Lung (tissue), 12 donors: ENCODE results near the gene FZR1. TPM values are rescaled to one million over a fixed set of nuclear protein-coding genes. Genes with fewer than 3 reads are reported as not detected.
A peak's percentile ranks its signal among the peaks of the same experiment; 100 is the strongest.

ENCODE experiments used
- ATAC-seq: fragments of 200-7000 bp; cut with Tn5 transposase; one replicate; pipeline ENCODE4 v1.9.1; 2020; ENCODE audit warnings: moderate number of reproducible peaks; ENCODE audit not compliant: insufficient read depth, low FRiP score
- DNase-seq, 3 donors: peaks; one replicate each; pipeline ENCODE4 v3.0.0-alpha.2; 2013 to 2017
- H3K27ac ChIP-seq, 2 donors: one replicate each; pipeline ENCODE4 v1.5.1; 2013; ENCODE audit warnings: mild to moderate bottlenecking in 2 of 2, moderate library complexity in 2 of 2, control low read depth in 1 of 2, inconsistent platforms in 1 of 2, low read depth in 1 of 2, low read length in 1 of 2
- H3K27me3 ChIP-seq, 3 donors: one replicate each; pipeline ENCODE4 v1.5.1; 2013; ENCODE audit warnings: low read length in 2 of 3; ENCODE audit not compliant: control insufficient read depth in 3 of 3, insufficient read depth in 3 of 3
- H3K36me3 ChIP-seq, 4 donors: one replicate each; pipeline ENCODE4 v1.5.1; 2013; ENCODE audit warnings: low read length in 4 of 4, mild to moderate bottlenecking in 1 of 4, moderate library complexity in 1 of 4; ENCODE audit not compliant: control insufficient read depth in 4 of 4, insufficient read depth in 4 of 4
- H3K4me1 ChIP-seq, 5 donors: one replicate each; pipeline ENCODE4 v1.5.1; 2013; ENCODE audit warnings: low read length in 5 of 5, mild to moderate bottlenecking in 2 of 5, moderate library complexity in 1 of 5; ENCODE audit not compliant: control insufficient read depth in 5 of 5, insufficient read depth in 5 of 5
- H3K4me3 ChIP-seq: one replicate; pipeline ENCODE4 v1.5.1; 2013; ENCODE audit warnings: mild to moderate bottlenecking, control low read depth, moderate library complexity
- H3K9ac ChIP-seq, 2 donors: one replicate each; pipeline ENCODE4 v1.5.1; 2013; ENCODE audit warnings: low read length in 2 of 2, control low read depth in 1 of 2; ENCODE audit not compliant: insufficient read depth in 1 of 2
- H3K9me3 ChIP-seq, 4 donors: one replicate each; pipeline ENCODE4 v1.5.1; 2013; ENCODE audit warnings: low read length in 3 of 4, mild to moderate bottlenecking in 1 of 4, moderate library complexity in 1 of 4; ENCODE audit not compliant: control insufficient read depth in 4 of 4, insufficient read depth in 3 of 4
- CTCF ChIP-seq: IDR thresholded peaks from 2 replicates; pipeline ENCODE4 v1.5.1; 2012; ENCODE audit warnings: mild to moderate bottlenecking; ENCODE audit errors: control extremely low read depth, extremely low read depth
- WGBS, 2 donors: extraction: QIAGEN DNeasy Blood & Tissue Kit; methylation state at CpG; one replicate each; pipeline ENCODE4 v1.1.7; 2013; 5-methylcytosine and 5-hydroxymethylcytosine counted together
- polyA plus RNA-seq, 2 donors: library from polyadenylated mRNA; stranded (reverse); fragments of 200-250 nt; gene quantifications; one replicate each; pipeline ENCODE4 v1.2.1, GENCODE V29; 2013
- total RNA-seq, 2 donors: library from RNA; depleted of rRNA in 1 of 2; stranded (reverse); fragments of >200 nt in 1 of 2; gene quantifications; one replicate each; pipeline ENCODE4 v1.2.1, GENCODE V29; 2014 to 2021
- donor health status: control.
- donor health status: control.
- donor health status: Bipolar disorder and iron deficiency.
- donor health status: healthy.
- donor health status: DM: yes; HTN: yes; CAD: no.

FZR1 gene
- total and polyA plus RNA-seq, 4 donors, result 20.0 to 45.8 (median 28.3) TPM

GRCh38 chr19:3570606-3571011 lies 64.5 kb downstream of the FZR1 start:
- no peak overlapping the region for H3K4me3 ChIP-seq
- H3K9me3 ChIP-seq, result no peaks in the 10 kb centered on the region
- H3K9ac ChIP-seq, result no peak overlapping the region
- ATAC-seq, result no peak
- TF ChIP-seq CTCF, result no peak
- H3K36me3 ChIP-seq, result peaks cover 0 to 6% (median 4%) of the 10 kb centered on the region in 4 donors
- DNase-seq, result no peak
- no peak overlapping the region for H3K27ac ChIP-seq
- H3K4me1 ChIP-seq, result peaks cover 0 to 7% (median 0%) of the 10 kb centered on the region in 5 donors
- no peaks in the 10 kb centered on the region for H3K27me3 ChIP-seq
- 78 to 83% methylated on average over 7 of the region's 7 CpGs for WGBS, 2 donors

DNA sequence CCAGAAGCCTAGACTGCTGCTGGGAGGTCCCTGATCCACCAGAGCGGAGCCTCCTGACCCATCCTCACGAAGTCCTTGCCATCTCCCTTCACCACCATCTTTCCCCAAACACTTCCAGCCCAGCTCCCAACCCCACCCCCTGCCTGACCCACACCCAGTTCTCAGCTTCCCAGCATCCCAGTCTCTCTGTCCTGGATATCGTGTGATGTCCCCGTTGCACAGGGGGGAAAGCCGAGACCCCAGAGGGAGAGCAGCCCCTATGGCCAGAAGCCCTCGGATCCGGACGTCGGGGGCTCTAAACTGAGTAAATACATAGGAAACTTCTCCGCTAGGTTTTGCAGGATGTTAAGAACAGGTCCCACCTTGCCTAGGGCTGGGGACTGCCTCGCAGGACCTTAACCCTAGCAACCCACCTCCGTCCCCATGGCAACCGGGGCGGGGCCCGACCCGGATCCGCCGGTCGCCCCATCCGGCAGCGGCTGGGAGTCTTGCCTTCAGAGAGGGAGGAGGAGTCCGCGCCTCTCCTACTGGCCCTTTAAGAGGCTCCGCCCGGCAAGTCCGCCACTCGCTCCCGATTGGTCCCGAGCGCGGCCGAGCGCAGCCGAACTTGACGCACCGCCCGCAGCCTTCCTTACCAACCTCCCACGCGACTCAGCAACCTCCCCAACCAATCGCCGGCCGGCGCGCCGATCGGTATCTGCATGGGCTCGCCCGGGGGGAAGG lies 66.2 kb downstream of the FZR1 start:
- ATAC-seq (peak; percentile 94), DNase-seq (peak; percentile 100)
- peak overlapping the region; percentile 41 to 70 for H3K9ac ChIP-seq
- H3K27ac ChIP-seq, result peak overlapping the region in 1 of 2 donors; percentile 13
- WGBS, 2 donors, result 2 to 3% methylated on average over 47 to 48 of the region's 48 CpGs
- peaks cover 0 to 18% (median 8%) of the 10 kb centered on the region in 5 donors for H3K4me1 ChIP-seq
- H3K27me3 ChIP-seq, result no peaks in the 10 kb centered on the region
- H3K36me3 ChIP-seq, result peaks cover 0 to 8% (median 5%) of the 10 kb centered on the region in 4 donors
- TF ChIP-seq CTCF, result no peak
- H3K4me3 ChIP-seq, result no peak overlapping the region
- no peaks in the 10 kb centered on the region for H3K9me3 ChIP-seq

- Histone ChIP-seq H3K27ac (peak within 1 kb of the TSS; percentile 55 to 79), H3K27me3 (no peaks in the 10 kb centered on the region), H3K9me3 (no peaks in the 10 kb centered on the region), H3K4me1 (peaks cover 0 to 18% (median 8%) of the 10 kb centered on the region in 5 donors), H3K9ac (peak within 1 kb of the TSS; percentile 46 to 70), H3K36me3 (peaks cover 0 to 8% (median 5%) of the 10 kb centered on the region in 4 donors), H3K4me3 (peak within 1 kb of the TSS; percentile 86)
- no peak for ATAC-seq
- no peak for DNase-seq
- WGBS, 2 donors, result 1% methylated on average over 26 to 30 of the region's 30 CpGs
- no peak for TF ChIP-seq CTCF
These were observed 66.7 kb downstream of the FZR1 start, which contains the start of gene HMG20B for GRCh38 chr19:3572855-3573161. HMG20B (plus strand) TSS chr19:3572944; CDS start chr19:3573310, 366 bp downstream.
